NCI-H510A treated with DMSO at 0.1 percent for 48 hours (cell line): ENCODE results near the gene RPS3A.
"Not testable (repeated sequence)": the region's sequence is repeated elsewhere in the genome, so short reads cannot be mapped to it uniquely, and the experiment has no call there.

Source experiments
- DNase-seq: peaks from one replicate; lab custom pipeline; 2025; lab: John Stamatoyannopoulos, UW

Gene RPS3A

GRCh38 chr4:151099229-151099975 is at the start of gene RPS3A:
Gene RPS3A (plus strand): TSS chr4:151099628. CDS start chr4:151099653, 25 bp downstream.
- DNase-seq, result peak; percentile 81

- DNase-seq, result no peak
Measured at GRCh38 chr4:151052785-151053184, 46.6 kb upstream of the RPS3A start.

- no peak for DNase-seq
Measured at GRCh38 chr4:151055539-151055938, 43.9 kb upstream of the RPS3A start.

GRCh38 chr4:151063143-151063542 is 36.3 kb upstream of the RPS3A start:
- DNase-seq, result not testable (repeated sequence)

GRCh38 chr4:151067316-151067970 is 32.0 kb upstream of the RPS3A start:
- no peak for DNase-seq

GRCh38 chr4:151074416-151074916 is 25.0 kb upstream of the RPS3A start:
- DNase-seq, result no peak

GRCh38 chr4:151077978-151078377 is 21.4 kb upstream of the RPS3A start:
- not testable (repeated sequence) for DNase-seq

- no peak for DNase-seq
Measured at GRCh38 chr4:151087467-151087866, 12.0 kb upstream of the RPS3A start.

GRCh38 chr4:151091047-151091446 is 8.4 kb upstream of the RPS3A start:
- DNase-seq, result no peak

- no peak for DNase-seq
Measured at GRCh38 chr4:151092488-151092887, 6.9 kb upstream of the RPS3A start.

- no peak for DNase-seq
Measured at GRCh38 chr4:151093203-151093602, 6.2 kb upstream of the RPS3A start.

GRCh38 chr4:151094290-151094751 is 5.1 kb upstream of the RPS3A start:
- DNase-seq, result no peak

GRCh38 chr4:151095142-151095541 is 4.3 kb upstream of the RPS3A start:
- DNase-seq, result no peak

GRCh38 chr4:151097759-151098158 is 1.7 kb upstream of the RPS3A start:
- DNase-seq, result no peak

GRCh38 chr4:151098979-151099228 is 524 bp upstream of the RPS3A start:
- no peak for DNase-seq

GRCh38 chr4:151099976-151100417 is 569 bp downstream of the RPS3A start:
- DNase-seq, result no peak

- no peak for DNase-seq
Measured at GRCh38 chr4:151100531-151100930, 1.1 kb downstream of the RPS3A start.

- no peak for DNase-seq
Measured at GRCh38 chr4:151103758-151104157, 4.3 kb downstream of the RPS3A start.

GRCh38 chr4:151104621-151105020 is 5.2 kb downstream of the RPS3A start:
- no peak for DNase-seq

GRCh38 chr4:151105454-151106032 is 6.1 kb downstream of the RPS3A start:
- no peak for DNase-seq

- no peak for DNase-seq
Measured at GRCh38 chr4:151107063-151107462, 7.6 kb downstream of the RPS3A start.

GRCh38 chr4:151110236-151110635 is 10.8 kb downstream of the RPS3A start:
- DNase-seq, result no peak

- DNase-seq, result no peak
Measured at GRCh38 chr4:151114338-151114737, 14.9 kb downstream of the RPS3A start.
